ENCODE measurements around the gene SLC25A6.
"Not testable (repeated sequence)": the region's sequence is repeated elsewhere in the genome, so short reads cannot be mapped to it uniquely, and the experiment has no call there.

The SLC25A6 gene

GRCh38 chrX:1412551-1413161 is 20.7 kb upstream of the SLC25A6 start:
- no peak for DNase-seq (ENCODE audit: low spot score)

GRCh38 chrX:1411326-1411725 is 19.4 kb upstream of the SLC25A6 start:
- DNase-seq (ENCODE audit: low spot score), result no peak

- no peak for DNase-seq (ENCODE audit: low spot score)
Observed at GRCh38 chrX:1407035-1407434, 15.1 kb upstream of the SLC25A6 start.

GRCh38 chrX:1405769-1406168 is 13.9 kb upstream of the SLC25A6 start:
- not testable (repeated sequence) for DNase-seq (ENCODE audit: low spot score)

GRCh38 chrX:1403867-1404266 is 12.0 kb upstream of the SLC25A6 start:
- not testable (repeated sequence) for DNase-seq (ENCODE audit: low spot score)

- no peak for DNase-seq (ENCODE audit: low spot score)
Observed at GRCh38 chrX:1403228-1403627, 11.3 kb upstream of the SLC25A6 start.

- DNase-seq (ENCODE audit: low spot score), result no peak
Observed at GRCh38 chrX:1401611-1402430, 9.9 kb upstream of the SLC25A6 start.

- no peak for DNase-seq (ENCODE audit: low spot score)
Observed at GRCh38 chrX:1400742-1401471, 9.0 kb upstream of the SLC25A6 start.

- no peak for DNase-seq (ENCODE audit: low spot score)
Observed at GRCh38 chrX:1400049-1400448, 8.1 kb upstream of the SLC25A6 start.

- no peak for DNase-seq (ENCODE audit: low spot score)
Observed at GRCh38 chrX:1398431-1399340, 6.8 kb upstream of the SLC25A6 start.

GRCh38 chrX:1397441-1398270 is 5.7 kb upstream of the SLC25A6 start:
- no peak for DNase-seq (ENCODE audit: low spot score)

GRCh38 chrX:1397001-1397400 is 5.1 kb upstream of the SLC25A6 start:
- DNase-seq (ENCODE audit: low spot score), result no peak

GRCh38 chrX:1395646-1396216 is 3.8 kb upstream of the SLC25A6 start:
- no peak for DNase-seq (ENCODE audit: low spot score)

GRCh38 chrX:1394731-1395501 is 3.0 kb upstream of the SLC25A6 start:
- peak; percentile 40 for DNase-seq (ENCODE audit: low spot score)

- no peak for DNase-seq (ENCODE audit: low spot score)
Observed at GRCh38 chrX:1393871-1394615, 2.1 kb upstream of the SLC25A6 start.

- DNase-seq (ENCODE audit: low spot score), result peak; percentile 54
Observed at GRCh38 chrX:1392376-1393068, 609 bp upstream of the SLC25A6 start.

- DNase-seq (ENCODE audit: low spot score), result no peak
Observed at GRCh38 chrX:1391370-1391706, 575 bp downstream of the SLC25A6 start.

- DNase-seq (ENCODE audit: low spot score), result no peak
Observed at GRCh38 chrX:1390621-1391369, 1.1 kb downstream of the SLC25A6 start.

Measured in kidney tubule cell (primary cell).